GM19397 (cell line): ENCODE measurements around the gene DNAJC16.
"Not testable (repeated sequence)": the region's sequence is repeated elsewhere in the genome, so short reads cannot be mapped to it uniquely, and the experiment has no call there.

Experiments
- ATAC-seq: cut with Tn5 transposase; IDR thresholded peaks from one replicate; pipeline ENCODE4 v1.9.1; 2021; ENCODE audit warnings: mild to moderate bottlenecking, moderate library complexity; ENCODE audit not compliant: unreplicated experiment

The DNAJC16 gene

DNA sequence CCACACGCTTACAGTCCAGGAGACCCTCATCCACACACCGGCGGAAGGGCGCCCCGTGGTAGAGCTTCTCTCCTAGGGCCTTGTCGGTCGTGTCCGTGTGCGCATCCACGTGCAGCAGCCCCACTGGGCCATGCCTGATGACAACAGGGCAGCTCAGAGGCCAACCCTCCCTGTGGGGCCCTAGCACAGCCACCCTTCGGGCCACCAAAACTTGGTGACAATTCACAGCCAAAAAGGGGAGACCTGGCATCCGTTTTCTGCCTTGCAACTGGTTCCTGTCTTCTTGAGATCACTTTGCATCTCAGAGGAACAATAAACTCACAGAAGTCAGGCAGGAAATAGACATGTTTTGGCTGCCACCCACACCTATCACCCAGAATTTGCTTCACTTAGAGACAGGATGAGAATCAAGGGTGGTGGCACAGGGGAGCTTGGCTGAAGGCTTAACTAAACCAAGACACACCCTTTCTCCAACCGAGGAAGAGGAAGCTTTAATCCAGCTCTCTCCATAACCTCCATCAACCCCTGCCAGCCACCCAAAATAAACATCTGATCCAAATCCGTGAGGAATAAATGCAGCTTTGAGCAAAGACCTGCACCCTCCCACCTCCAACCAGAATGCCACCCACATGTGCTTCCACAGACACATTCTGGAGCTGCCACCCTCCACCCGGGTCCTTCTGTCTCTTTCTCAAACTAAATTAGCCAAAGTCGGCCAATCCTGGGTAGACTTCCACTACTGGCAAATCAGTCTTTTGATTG, 52.5 kb downstream of the DNAJC16 start:
- ATAC-seq = no peak

DNA sequence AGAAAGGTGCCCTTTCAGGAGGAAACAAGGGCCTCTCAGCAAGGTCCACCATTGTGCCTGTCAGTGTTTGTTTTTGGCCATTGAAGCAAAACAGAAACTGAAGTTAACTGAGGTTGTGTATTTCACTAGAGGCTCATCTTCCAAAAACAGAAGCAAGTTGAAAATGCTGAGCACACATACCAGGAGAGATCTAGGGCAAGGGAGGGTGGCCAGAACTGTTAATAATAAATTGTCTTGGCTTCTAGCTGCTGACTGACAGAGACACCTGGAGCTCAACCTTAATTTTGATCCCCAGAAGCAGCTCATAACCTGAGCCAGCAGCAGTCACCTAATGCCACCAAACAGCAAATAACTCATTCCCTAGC, 53.0 kb downstream of the DNAJC16 start:
- no peak for ATAC-seq

DNA sequence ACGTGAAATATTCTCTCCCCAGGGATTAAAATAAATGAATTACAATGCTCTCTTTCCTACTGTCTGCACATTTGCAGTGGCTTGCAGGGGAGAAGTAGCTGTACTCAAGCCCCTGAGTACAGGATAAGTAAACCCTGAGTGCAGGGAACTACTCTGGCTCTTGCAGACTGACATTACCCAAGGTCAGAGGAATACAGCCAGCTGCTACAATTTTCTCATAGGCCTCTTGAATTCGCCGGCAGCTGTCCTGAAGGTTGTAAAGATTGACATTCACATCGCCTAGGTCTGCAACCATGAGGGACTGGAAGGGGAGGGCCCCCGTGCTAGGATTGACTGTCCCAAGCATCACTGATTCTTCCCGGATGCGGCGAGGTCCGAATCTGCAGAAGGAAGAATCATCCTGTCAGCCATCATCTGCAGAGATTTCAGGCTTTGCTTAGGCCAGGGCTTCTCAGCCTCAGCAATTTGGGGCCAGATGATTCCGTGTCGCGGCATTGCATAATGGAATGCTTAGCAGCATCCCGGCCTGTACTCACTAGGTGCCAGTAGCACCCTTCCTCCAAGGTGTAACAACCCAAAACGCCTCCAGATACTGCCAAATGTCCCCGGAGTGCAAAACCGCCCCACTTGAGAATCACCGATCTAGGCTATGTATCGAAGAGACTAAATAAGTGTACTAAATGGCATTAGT, 56.5 kb downstream of the DNAJC16 start:
- ATAC-seq = no peak

DNA sequence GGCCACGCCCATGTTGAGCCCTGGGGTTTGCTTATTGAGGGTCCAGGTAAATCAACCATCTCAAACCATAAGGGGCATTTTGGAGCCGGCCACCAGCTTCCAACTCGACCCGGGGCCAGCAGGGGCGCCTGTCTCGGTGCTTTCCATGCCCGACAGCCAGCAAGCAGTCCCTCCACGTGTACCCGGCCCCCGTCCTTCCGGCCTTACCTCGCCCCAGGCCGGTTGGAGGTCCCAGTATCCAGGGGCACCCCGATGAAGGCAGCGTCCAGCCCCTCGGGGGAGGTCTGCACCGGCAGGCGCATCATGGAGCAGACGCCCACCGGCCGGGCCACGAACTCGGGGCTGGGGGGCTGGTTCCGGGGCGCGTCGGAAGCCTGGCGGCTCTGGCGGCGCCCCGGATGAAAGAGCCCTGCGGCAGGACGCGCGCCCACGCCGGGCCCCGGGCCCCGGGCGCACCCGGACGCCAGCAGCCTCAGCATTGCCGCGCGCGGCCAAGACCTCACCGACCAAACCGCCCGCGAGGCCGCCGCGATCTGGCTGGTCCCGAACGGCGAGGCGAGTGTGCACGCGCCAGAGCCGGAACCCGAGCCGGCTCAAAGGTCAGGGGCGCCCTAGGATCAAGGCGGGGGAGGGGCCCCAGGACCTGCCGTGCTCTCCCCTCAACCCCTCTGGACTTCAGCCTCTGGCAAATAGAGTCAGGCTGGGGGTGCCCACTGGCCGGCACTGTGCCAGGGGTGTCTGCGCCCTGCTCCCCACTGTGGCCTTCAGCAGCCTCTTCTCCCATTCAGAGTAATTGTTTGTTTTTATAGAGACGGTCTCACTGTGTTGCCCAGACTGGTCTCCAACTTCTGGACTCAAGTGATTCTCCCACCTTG, 58.1 kb downstream of the DNAJC16 start, which contains the start of gene AGMAT:
AGMAT (minus strand) TSS at position 563 of the 875 bp plus-strand sequence; CDS start at position 479, 84 bp downstream.
- peak; percentile 62 for ATAC-seq

DNA sequence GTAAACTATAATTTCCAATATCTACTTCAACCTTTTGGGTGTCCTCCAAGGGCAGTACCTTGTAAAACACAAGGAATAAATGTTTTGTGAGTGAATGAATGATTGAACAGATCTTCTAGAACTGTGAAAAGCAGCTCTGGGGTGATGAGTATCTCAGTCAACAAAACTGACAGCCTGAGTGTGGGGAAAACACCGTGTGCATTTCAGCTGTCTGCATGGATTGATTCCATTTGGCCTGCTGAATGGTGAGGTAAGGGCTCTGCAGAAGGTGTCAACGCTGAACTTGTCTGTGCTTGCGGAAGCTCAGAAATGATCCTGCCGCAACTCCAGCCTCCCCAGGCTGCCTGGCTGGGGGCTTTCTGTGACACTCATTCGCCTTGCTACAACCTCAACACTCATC, 65.6 kb downstream of the DNAJC16 start:
- ATAC-seq = no peak

DNA sequence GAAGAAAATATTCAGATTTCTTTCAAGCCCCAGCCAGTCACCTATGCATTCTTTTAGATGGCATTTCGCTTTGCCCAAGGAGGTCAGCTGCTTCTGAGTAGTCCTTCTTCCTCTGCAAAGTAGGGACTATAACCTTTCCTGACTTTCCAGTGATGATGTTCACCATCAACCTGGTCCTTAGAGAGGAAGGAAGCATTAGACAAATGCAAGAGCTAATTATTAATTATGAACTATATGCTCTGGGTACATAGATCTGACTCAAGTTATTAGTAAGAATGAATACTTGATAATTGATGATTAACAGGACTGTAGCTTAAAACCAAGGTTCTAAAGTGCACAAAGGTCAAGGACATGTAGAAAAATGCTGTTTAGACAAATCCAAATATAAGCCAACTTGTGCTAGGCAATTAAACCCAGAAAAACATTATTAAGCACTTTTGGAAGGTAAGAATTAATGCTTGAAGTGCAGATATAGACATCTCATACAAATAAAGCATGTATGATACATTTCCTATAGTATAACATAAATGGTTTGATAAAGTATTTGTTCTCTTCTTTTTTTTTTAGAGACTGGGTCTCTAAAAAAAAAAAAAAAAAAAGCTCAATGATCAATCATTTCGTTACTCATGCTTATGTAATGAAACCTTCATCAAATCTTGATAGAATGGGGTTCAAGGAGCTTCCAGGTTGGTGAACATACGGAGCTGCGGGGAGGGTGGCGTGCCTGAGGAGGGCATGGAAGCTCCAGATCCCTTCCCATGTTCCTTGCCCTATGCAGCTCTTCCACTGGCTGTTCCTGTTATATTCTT, 69.4 kb downstream of the DNAJC16 start:
- no peak for ATAC-seq

DNA sequence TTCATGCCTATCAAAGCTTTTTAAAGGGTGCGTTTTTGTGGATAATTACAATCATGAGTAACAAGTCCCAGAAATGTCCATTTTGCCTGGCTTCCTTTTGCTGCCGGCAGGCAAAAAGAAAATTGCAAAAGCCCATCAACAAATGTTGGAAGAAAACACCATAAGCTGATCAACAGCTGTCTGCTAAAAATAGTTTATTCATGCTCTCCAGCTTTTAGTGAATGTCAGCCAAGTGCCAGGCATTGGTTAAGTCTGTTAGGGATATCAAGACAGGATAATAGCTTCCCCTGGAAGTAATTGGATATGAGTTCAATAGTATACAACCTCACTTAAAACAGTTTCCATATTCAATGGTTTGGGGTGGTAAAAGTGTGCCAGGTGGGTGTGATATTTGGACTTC, 71.8 kb downstream of the DNAJC16 start:
- ATAC-seq = no peak

DNA sequence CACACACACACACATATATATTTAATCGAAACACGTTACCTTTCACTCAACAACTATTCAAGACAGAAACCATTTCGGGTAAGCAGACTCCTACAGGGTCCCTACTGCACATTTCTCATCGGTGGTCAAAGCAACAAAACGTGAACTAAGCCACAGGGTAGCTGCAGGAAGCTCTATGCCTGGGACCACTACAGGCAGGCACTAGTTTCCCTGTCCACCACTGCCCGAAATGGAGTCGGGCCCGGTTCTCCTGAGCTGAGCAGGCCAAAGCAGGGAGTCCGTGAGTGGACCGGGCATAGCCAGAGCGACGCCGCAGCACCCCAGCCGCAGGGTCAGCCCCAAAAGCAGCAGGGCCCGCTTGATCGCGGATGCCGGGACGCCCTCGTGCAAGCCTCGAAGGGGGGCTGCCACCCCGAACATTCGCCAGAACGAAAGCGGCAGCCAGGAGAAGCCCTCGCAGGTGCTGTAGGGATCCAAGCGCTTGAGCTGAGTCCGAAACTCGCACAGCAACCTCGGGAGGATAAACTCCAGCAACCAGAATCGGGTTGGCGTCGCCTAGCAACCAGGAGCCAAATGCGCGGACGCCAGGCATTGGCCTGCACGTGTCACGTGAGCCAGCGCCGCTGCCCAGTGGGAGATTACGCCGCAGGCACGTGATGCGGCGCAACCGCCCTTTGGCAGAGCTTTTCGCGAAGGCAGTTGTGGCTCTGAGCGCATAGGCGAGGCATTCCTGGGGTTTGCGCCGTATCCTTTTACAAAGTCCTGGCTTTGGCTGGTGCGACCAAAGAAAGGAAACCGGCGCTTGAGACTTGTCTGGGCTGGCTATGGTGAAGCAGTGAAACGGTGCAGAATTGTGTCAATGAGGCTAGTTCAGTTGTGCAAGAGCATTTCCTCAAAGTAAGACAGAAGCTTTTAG, 76.7 kb downstream of the DNAJC16 start:
- peak; percentile 94 for ATAC-seq

DNA sequence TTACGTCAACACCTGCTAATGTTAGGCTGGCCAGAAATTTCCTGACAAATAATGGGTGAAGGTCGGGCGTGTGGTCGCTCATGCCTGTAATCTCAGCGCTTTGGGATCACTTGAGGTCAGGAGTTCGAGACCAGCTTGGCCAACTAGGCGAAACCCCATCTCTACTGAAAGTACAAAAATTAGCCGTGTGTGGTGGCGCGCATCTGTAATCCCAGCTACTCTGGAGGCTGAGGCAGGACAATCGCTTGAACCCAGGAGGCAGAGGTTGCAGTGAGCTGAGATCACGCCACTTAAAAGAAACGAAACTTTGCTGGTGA, 77.3 kb downstream of the DNAJC16 start:
- not testable (repeated sequence) for ATAC-seq

DNA sequence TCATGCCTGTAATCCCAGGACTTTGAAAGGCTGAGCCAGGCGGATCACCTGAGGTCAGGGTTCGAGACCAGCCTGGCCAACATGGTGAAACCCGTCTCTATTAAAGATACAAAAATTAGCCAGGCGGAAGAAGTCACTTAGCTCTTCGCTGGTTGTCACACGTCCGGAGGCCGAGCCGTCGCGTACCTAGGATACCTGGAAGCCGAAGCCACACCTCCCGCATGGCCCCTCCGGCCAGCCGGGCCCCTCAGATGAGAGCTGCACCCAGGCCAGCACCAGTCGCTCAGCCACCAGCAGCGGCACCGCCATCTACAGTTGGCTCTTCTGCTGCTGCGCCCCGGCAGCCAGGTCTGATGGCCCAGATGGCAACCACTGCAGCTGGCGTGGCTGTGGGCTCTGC, 77.8 kb downstream of the DNAJC16 start:
- ATAC-seq = not testable (repeated sequence)

DNA sequence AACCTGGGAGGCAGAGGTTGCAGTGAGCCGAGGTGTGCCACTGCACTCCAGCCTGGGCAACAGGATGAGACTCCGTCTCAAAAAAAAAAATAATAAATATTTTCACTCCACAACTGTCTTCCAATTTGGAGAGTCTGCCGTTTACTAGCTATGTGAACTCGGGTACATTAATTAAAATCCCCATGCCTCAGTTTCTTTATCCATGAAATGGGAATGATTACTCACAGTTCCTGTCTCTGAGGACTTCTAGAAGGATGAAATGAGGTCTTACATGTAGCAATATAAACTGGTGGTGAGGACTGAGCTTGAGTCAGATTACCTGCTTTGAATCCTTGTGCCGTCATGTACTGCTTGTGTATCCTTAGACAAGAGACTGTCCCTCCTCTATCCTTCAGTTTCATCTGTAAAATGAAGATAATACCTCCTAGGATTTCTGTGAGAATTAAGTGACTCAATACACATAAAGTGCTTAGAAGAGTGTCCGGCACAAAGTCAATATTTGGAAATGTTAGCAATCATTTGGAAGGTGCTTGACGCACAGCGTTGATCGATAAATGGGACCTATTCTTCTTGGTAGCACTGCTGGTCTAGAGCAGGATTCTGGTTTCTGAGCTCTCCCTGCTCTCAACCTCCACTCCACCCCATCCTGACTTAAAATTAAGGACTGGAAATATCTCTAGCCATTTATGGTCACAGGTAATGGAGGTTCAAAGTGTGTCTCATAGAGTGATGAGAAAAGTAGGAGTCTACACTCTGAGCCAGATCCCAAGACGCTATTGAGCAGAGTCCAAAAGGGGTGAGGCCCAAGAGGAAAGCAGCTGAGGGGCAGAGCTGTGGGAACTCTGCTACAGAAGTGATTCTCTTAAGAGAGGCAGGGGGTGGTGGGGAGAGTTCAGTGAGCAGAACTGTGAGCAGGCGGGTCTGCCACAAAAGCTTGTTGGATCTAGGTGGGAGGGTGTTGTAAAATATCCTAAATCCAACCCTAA, 79.0 kb downstream of the DNAJC16 start:
- no peak for ATAC-seq

DNA sequence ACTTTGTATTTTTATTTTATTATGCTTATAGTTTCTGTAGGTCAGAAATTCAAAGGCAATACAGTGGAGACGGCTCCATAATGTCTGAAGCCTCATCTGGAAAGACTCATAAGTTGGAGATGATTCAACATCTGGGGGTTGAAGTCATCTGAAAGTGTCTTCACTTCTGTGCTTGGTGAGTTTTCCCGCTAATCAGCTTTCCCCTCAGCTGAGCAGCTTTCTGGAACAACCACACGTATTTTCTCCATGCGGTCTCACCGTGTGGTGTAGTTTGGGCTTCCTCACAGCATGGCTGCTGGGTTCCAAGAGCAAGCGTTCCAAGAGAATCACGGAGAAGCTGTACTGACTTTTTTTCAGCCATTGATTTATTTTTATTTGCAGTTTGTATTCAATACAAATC, 83.0 kb downstream of the DNAJC16 start:
- no peak for ATAC-seq

DNA sequence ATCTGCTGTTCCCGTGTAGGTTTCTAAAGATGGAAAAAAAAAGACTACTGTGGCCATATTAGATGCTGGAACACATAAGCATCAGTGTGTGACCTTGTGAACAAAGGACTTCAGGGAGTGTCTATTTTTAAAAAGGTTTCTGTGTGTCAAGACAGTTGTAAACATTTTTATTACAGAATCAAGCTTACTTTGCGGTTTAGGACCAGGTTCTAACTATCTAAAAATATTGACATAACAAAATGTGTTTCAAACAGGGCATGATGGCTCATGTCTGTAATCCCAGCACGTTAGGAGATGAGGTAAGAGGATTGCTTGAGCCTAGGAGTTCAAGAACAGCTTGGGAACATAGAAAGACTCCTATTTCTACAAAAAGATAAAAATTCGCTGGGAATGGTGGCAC, 83.5 kb downstream of the DNAJC16 start:
- no peak for ATAC-seq

DNA sequence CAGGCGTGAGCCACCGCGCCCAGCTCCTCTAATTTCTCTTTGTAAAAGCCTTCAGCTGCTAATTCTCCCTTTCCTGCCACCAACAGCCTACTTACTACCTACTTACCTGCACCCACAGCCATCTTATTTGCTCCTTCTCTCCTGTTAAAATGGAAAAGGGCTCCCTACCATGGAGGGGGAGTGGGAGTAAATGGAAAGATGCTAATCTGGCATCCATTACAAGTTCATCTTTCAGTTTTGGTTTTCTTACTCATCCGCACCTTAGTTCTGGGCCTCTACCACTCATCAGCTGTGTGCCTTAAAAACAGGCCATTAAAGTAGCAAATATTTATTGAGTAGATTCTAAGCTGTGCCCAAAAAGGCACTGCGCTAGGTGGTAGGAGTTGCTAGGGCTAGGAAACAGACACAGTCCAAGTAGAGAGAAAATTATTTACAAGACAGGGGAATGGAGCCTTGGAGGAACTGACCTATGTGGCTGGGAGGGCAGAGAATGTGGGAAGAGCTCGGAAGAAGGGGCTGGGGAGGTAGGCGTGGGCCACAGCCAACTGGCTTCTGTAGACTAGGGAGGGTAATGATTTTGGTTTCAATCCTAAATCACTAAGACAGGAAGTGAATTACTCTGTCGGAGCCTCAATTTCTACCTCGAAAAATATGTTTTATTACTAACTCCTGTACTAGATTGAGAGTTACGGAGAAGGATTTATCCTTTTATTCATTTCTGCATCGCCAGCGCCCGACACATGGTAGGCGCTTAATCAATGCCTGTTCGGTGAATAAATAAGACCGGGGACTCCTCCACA, 89.9 kb downstream of the DNAJC16 start:
- ATAC-seq = peak; percentile 4

DNA sequence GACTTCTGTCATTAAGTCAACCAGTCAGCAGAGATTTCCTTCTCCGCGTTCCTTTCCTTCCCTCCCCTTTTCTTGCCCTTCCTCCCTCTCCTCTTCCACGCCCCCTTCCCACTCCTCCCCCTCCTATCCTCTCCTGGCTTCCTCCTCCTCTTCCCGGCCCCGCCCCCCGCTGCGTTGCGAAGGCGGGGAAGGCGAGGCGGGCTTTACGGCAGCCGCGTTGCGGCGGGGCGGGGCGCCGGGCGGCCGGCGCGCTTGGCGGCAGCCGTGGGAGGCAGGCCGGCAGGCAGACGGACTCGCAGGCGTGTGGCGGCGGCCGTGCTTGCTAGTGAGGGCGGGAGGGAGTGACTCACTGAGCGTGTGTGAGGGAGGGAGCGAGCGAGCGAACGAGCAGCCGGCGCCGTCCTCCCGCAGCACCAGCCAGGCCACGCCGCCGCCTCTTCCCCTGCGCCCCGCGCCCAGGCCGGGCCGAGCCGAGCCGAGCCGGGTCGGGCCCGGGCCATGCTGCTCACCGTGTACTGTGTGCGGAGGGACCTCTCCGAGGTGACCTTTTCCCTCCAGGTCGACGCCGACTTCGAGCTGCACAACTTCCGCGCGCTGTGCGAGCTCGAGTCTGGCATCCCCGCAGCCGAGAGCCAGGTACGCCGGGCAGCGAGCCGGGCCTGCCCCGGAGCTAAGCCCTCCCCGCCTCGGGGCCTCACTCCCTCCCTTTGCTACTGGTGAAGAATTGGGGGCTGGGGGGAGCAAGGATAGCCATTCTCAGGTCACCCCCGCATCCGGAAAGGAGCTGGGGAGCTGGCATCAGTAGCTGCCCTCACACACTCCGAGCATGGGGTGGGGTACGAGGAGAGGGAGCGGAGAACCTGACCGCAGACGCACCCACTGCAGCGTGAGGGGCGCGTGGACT, 90.8 kb downstream of the DNAJC16 start, which contains the start of gene DDI2:
DDI2 (plus strand) TSS at position 286 of the 904 bp plus-strand sequence; CDS start at position 499, 213 bp downstream.
- peak; percentile 71 for ATAC-seq

DNA sequence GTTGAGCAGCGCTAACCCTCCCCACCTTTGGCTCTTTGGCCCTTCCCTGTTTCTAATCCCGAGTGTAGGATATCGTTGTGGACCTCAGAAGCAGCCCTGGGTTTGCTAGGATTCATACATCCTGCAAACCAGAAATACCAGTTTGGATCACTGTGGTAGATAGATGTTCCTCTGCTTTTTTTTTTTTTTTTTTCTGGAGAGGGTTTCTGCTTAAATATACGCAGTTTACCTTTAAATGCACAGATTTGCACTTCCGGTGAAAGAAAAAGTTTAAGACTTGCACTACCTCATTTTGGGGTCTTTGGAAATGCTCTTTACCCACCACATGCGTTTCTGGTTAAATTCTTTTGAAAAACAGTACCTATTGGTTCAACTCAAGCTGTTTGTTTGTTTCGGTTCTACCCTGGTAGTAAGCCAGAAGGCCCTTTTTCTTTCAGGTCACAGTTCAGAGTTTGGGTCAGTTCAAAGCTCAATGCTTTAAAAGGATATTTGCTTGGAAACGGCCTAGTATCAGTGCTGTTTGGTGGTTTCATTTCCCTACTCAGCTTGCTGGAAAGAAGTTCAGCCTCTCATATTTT, 91.5 kb downstream of the DNAJC16 start:
- ATAC-seq = peak; percentile 34
